HL-60/S4 (cell line): ENCODE measurements around the gene RYR2.
"Not testable (repeated sequence)": the region's sequence is repeated elsewhere in the genome, so short reads cannot be mapped to it uniquely, and the experiment has no call there.

Experiments used
- in situ Hi-C: fragments of 300-500 bp; cut with MboI; formaldehyde crosslinking; loops from 2 replicates; pipeline ENCODE4 v1.14.3; 2022; ENCODE audit warnings: low sequenced_read_pairs

Gene RYR2

GRCh38 chr1:237318748-237319147, 276.8 kb downstream of the RYR2 start:
- in situ Hi-C loops: no loop called here

DNA sequence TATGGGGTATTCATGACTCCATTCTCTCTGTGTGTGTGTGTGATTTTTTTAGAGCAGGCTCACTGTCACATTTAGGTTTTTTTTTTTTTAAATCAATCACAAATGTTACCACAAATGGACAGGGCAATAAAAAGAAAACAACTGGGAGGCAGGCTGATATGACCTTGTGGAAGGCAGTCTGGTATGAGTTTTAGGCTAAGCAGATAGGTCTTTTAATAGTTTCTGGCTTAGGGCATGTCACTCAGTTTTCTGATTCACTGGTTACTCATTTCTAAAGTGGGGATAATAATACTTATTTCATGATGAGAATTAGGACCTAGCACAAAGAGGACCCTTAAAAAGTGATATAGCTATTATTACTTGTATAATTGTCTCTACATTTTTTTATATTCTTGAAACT, 278.9 kb downstream of the RYR2 start:
- in situ Hi-C loops: no loop called here

- in situ Hi-C loops: no loop called here
Measured at GRCh38 chr1:237324226-237324625, 282.2 kb downstream of the RYR2 start.

GRCh38 chr1:237327061-237327460, 285.1 kb downstream of the RYR2 start:
- in situ Hi-C loops: no loop called here

DNA sequence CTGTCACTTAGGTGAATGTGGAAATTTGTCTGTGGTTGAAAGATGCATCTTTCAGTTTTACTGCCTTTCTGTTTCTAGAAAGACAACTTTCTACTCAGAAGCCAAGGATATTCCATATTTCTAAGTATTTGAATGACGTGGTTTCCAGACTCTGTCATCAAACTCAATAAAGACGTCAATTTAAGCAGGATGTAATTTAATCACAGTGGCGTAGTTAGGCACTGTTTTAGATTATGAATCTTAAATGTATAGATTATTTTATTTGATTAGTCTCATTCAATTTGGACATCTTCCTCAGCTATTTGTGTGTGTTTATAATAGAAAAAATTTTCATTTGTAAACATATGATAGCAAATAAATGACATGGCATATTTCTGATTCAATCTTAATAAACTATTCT, 298.9 kb downstream of the RYR2 start:
- in situ Hi-C loops: no loop called here

DNA sequence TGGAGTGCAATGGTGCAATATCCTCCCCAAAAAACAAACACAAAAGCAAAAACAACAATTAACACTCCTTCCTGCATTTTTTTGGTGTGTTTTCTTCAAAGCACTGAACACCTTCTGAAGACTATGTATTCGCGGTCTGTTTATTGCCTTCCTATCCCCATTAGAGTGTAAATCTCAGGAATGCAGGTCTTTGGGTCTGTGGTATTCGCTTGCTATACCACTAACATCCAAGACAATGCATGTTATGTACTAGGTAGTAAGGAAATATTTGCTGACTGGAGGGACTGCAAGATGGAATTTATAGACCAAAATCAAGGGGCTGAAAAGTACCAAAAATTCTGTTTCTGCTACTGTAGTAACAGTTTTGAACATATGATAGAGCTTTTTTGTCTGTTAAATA, 299.4 kb downstream of the RYR2 start:
- in situ Hi-C loops: no loop called here

- in situ Hi-C loops: no loop called here
Measured at GRCh38 chr1:237342730-237343129, 300.7 kb downstream of the RYR2 start.

- in situ Hi-C loops: no loop called here
Measured at GRCh38 chr1:237352747-237353146, 310.8 kb downstream of the RYR2 start.

DNA sequence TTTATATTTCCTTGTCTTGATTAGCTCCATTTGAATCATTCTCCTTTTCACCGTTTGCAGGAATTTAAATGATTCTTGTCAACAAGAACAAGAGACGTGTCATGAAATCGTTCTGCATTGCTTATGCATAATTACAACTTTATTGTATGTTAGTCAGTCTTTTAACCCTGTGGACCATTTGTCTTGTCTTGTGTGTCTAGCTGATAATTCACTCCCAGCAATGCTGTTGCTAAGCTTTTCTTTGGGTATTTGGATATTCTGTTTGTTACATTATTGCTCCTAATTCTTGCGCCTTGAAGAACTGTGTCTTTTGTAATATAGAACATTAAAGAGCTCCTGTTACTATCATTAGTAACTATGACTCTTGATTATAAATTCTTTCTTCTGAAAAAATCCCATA, 311.9 kb downstream of the RYR2 start:
- in situ Hi-C loops: no loop called here

GRCh38 chr1:237355022-237355421, 313.0 kb downstream of the RYR2 start:
- in situ Hi-C loops: no loop called here

DNA sequence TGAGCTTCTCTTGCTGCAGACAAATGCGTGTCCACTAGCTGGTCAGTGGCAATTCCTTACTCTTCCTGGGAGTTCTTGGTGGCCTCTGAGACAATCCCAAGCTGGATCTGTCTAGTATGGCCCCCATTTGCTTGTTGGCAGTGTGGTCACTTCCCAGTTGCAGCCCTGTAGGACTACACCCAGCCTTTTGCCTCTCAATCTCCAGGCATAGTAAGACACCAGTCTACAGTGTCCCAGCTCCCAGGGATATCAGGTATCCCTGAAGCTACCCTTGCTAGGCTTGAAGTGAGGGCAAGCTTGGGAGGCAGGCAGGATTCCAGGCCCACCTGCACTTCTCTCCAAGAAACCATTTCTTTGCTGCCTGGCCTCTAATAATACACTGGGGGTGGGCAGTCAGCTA, 316.6 kb downstream of the RYR2 start:
- in situ Hi-C loops: no loop called here

DNA sequence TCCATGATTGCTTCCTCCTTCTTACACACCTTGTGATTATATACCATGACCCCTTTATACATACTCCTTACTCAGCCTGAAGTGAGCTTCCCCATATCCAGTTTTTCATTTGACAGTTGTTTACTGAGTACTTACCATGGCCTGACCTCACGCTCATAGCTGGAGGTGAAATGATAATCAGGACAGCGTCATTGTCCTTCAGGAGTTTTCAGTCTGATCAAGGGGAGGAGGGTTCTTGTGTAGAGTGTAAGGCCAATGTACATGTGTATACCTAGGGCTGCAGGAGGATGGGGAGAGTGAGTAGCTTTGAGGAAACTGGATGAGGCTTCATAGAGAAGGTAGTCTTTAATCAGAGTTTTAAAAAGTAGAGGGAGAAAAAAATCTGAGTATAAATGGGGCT, 325.8 kb downstream of the RYR2 start:
- in situ Hi-C loops: no loop called here

DNA sequence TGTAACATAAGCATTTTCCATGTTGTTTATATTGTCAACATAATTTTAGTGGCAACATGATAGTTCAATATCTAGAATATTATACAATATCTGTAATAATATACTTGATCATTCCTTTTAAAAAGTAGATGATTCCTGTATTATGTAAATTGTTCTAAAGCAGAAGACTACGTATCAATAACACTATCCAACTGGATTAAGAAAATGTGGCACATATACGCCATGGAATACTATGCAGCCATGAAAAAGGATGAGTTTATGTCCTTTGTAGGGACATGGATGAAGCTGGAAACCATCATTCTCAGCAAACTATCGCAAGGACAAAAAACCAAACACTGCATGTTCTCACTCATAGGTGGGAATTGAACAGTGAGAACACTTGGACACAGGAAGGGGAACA, 329.5 kb downstream of the RYR2 start:
- in situ Hi-C loops: not testable (repeated sequence)

DNA sequence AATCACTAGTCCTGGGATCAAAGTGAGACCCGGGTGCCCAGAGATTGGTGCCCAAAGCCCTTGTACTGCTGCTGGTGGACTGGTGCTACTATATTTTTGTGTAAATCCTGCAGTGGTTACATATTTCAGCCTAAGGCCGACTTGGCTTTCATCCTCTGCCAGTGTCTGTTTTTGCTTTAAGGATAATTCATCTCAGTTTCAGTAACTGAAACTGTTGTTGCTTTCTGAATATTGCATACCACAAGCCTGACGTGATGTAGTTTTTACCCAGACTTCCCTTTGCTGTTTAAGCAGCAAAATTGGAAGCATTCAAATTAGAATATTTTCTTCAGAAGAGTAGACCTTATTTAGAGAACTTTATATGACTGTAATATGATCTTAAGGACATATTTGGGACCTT, 341.8 kb downstream of the RYR2 start:
- in situ Hi-C loops: loop anchor here (25.0 kb wide), 2 partner anchors 771 to 1271 kb away; partner anchors contain the start of gene HEATR1

GRCh38 chr1:237384213-237384612, 342.2 kb downstream of the RYR2 start:
- in situ Hi-C loops: loop anchor here (25.0 kb wide), 2 partner anchors 772 to 1272 kb away; partner anchors contain the start of gene HEATR1

DNA sequence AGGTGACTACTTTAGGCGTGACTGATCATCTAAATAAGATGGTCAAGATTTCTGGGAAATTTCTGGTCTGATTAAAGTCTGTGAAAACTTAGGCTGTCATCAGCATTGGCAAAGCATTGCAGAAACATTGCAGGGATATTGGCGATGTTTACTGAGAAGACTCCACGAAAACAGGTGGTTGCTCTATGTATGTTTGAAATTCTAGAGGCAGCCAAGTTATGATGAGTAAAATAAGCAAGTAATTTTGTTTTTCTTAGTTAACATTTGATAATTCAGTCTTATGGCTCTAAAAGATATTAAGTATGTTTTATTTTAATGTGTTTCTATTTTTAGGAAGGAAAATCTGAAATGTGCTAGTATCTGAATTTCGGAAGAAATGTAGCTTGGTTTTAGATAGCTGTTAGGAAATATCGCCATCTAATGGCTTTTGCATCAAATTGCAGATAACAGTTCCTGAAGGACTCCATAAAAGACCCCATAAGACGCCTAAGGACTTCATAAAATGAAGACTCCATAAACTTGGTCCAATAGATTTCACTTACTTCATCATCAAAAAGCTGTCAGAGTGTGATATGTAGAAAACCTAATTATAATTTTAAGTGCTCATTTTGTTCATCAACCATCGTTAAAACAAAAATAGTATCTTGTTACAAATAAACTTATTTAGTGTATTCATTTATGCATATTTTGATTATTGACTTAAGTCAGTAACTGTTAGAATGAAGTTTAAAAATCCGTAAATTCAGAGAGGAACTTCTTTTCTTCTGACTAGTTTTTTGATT, 344.6 kb downstream of the RYR2 start:
- in situ Hi-C loops: loop anchor here (25.0 kb wide), 2 partner anchors 774 to 1274 kb away; partner anchors contain the start of gene HEATR1

GRCh38 chr1:237387144-237387505, 345.1 kb downstream of the RYR2 start:
- in situ Hi-C loops: loop anchor here (25.0 kb wide), 2 partner anchors 775 to 1275 kb away; partner anchors contain the start of gene HEATR1

DNA sequence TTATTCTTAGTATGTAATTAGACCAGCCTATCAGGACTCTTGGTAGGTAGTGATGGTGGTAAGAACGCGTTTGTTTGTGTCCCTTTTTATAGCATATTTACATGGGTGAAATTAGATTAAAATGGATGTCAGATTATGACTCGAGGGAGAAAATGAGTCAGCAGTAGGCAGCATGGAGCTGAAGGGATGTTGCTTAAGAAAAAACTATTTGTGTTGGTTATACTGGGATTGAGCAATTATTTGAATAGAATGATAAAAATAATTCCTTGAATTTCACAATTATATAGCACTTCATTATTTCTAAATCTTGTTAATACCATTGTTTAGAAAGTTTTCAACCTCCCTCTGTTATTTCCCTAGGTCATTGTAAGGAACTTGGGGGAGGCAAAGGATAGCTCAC, 348.8 kb downstream of the RYR2 start:
- in situ Hi-C loops: loop anchor here (25.0 kb wide), 2 partner anchors 779 to 1279 kb away; partner anchors contain the start of gene HEATR1

GRCh38 chr1:237393632-237394031, 351.6 kb downstream of the RYR2 start:
- in situ Hi-C loops: loop anchor here (25.0 kb wide), 2 partner anchors 781 to 1281 kb away; partner anchors contain the start of gene HEATR1

- in situ Hi-C loops: loop anchor here (25.0 kb wide), 2 partner anchors 782 to 1282 kb away; partner anchors contain the start of gene HEATR1
Measured at GRCh38 chr1:237394281-237394680, 352.3 kb downstream of the RYR2 start.

DNA sequence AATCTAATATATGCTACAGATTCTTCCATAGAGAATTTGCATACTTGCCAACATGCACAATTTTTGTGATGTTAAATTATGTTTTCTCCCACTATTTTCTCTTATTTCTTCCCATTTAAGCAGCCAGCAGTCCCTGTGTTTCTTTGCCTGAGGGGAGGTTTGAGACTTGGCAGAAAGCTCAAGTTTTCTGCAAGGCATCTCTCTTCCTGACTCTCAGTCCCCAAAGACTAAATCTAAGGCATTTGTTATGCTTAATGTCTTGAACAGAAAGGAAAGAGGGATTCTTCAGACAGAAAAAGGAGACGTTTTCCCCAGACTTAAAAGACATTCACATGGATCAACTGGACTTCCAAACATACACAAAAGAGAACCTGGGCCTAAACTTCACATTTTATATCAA, 354.4 kb downstream of the RYR2 start:
- in situ Hi-C loops: loop anchor here (25.0 kb wide), 2 partner anchors 784 to 1284 kb away; partner anchors contain the start of gene HEATR1

- in situ Hi-C loops: loop anchor here (25.0 kb wide), 2 partner anchors 786 to 1286 kb away; partner anchors contain the start of gene HEATR1
Measured at GRCh38 chr1:237398751-237399150, 356.8 kb downstream of the RYR2 start.
